Osteoblast (primary cell): Measurements from ENCODE around the gene CAMK2A. TPM values are rescaled to one million over a fixed set of nuclear protein-coding genes. Genes with fewer than 3 reads are reported as not detected.
A peak's percentile ranks its signal among the peaks of the same experiment; 100 is the strongest.

Experiments used
- DNase-seq: peaks from one replicate; pipeline ENCODE4 v3.0.0; 2011; ENCODE audit warnings: low spot score, mixed read lengths; ENCODE audit not compliant: insufficient read length; ENCODE audit errors: missing footprints
- H2AFZ ChIP-seq: 2 replicates; pipeline ENCODE4 v1.6.0; 2011; ENCODE audit warnings: mild to moderate bottlenecking, low read length
- H3K27ac ChIP-seq: 2 replicates; pipeline ENCODE4 v1.5.1; 2011; ENCODE audit warnings: mild to moderate bottlenecking, low read depth, low read length, moderate library complexity
- H3K27me3 ChIP-seq: 2 replicates; pipeline ENCODE4 v1.6.0; 2012; ENCODE audit warnings: mild to moderate bottlenecking, control low read depth, inconsistent platforms, low read length, moderate library complexity; ENCODE audit not compliant: insufficient read depth
- H3K36me3 ChIP-seq: 2 replicates; pipeline ENCODE4 v1.5.1; 2011; ENCODE audit warnings: mild to moderate bottlenecking, low read length, control low read depth, moderate library complexity; ENCODE audit not compliant: insufficient read depth
- H3K4me1 ChIP-seq: 2 replicates; pipeline ENCODE4 v1.5.1; 2011; ENCODE audit warnings: mild to moderate bottlenecking, low read length, control low read depth, moderate library complexity; ENCODE audit not compliant: insufficient read depth
- H3K4me2 ChIP-seq: 2 replicates; pipeline ENCODE4 v1.6.0; 2011; ENCODE audit warnings: mild to moderate bottlenecking, low read length; ENCODE audit not compliant: insufficient read depth
- H3K4me3 ChIP-seq: fragments of 200-600 bp; sonication (generic); 3 replicates; pipeline ENCODE4 v1.5.1; 2012; ENCODE audit warnings: mild to moderate bottlenecking, low read length, inconsistent platforms; ENCODE audit not compliant: insufficient read depth
- H3K79me2 ChIP-seq: 2 replicates; pipeline ENCODE4 v1.6.0; 2012; ENCODE audit warnings: mild to moderate bottlenecking, low read length, control low read depth, inconsistent platforms; ENCODE audit not compliant: insufficient read depth
- H3K9me3 ChIP-seq: 2 replicates; pipeline ENCODE4 v1.5.1; 2011; ENCODE audit warnings: low read depth, low read length, control low read depth
- H4K20me1 ChIP-seq: 2 replicates; pipeline ENCODE4 v1.6.0; 2012; ENCODE audit warnings: mild to moderate bottlenecking, low read length, control low read depth; ENCODE audit not compliant: insufficient read depth
- CTCF ChIP-seq: IDR thresholded peaks from 2 replicates; pipeline ENCODE4 v1.5.1; 2011; ENCODE audit warnings: mild to moderate bottlenecking, low read depth, low read length, moderate library complexity; ENCODE audit errors: extremely low read depth
- total RNA-seq: library from RNA; depleted of rRNA; stranded (reverse); fragments of >200 nt; gene quantifications from 2 replicates; pipeline ENCODE4 v1.2.3, GENCODE V29; 2012

The CAMK2A gene
- total RNA-seq, 1 donor, result 0.36 TPM

GRCh38 chr5:150279330-150280020 is 10.1 kb downstream of the CAMK2A start:
- Histone ChIP-seq H3K4me3 (no peak overlapping the region), H3K4me2 (no peak overlapping the region), H3K79me2 (no peaks in the 10 kb centered on the region), H3K27me3 (no peaks in the 10 kb centered on the region), H3K36me3 (no peaks in the 10 kb centered on the region), H3K4me1 (peaks cover 15% of the 10 kb centered on the region), H3K27ac (no peak overlapping the region), H2AFZ (no peak overlapping the region), H4K20me1 (no peaks in the 10 kb centered on the region), H3K9me3 (no peaks in the 10 kb centered on the region)
- DNase-seq, result peak; percentile 72
- no peak for TF ChIP-seq CTCF

GRCh38 chr5:150278916-150279315 is 10.7 kb downstream of the CAMK2A start:
- Histone ChIP-seq H4K20me1 (no peaks in the 10 kb centered on the region), H3K4me2 (no peak overlapping the region), H3K36me3 (no peaks in the 10 kb centered on the region), H3K27me3 (no peaks in the 10 kb centered on the region), H3K79me2 (no peaks in the 10 kb centered on the region), H3K4me3 (no peak overlapping the region), H2AFZ (peak overlapping the region; percentile 63), H3K9me3 (no peaks in the 10 kb centered on the region), H3K27ac (no peak overlapping the region), H3K4me1 (peaks cover 15% of the 10 kb centered on the region)
- no peak for TF ChIP-seq CTCF
- DNase-seq, result peak; percentile 97

GRCh38 chr5:150278046-150278730 is 11.4 kb downstream of the CAMK2A start:
- Histone ChIP-seq H3K27ac (peak overlapping the region; percentile 28), H3K4me1 (peaks cover 15% of the 10 kb centered on the region), H3K9me3 (no peaks in the 10 kb centered on the region), H3K79me2 (no peaks in the 10 kb centered on the region), H2AFZ (no peak overlapping the region), H3K4me3 (no peak overlapping the region), H3K27me3 (no peaks in the 10 kb centered on the region), H3K36me3 (no peaks in the 10 kb centered on the region), H3K4me2 (no peak overlapping the region), H4K20me1 (no peaks in the 10 kb centered on the region)
- no peak for TF ChIP-seq CTCF
- peak; percentile 93 for DNase-seq

GRCh38 chr5:150277043-150277442 is 12.5 kb downstream of the CAMK2A start:
- H3K36me3 ChIP-seq, result no peaks in the 10 kb centered on the region
- TF ChIP-seq CTCF, result no peak

More at GRCh38 chr5:150277043-150277442, 12.5 kb downstream of the CAMK2A start:
- Histone ChIP-seq H3K27ac (no peak overlapping the region), H2AFZ (no peak overlapping the region), H3K9me3 (no peaks in the 10 kb centered on the region), H4K20me1 (no peaks in the 10 kb centered on the region), H3K27me3 (no peaks in the 10 kb centered on the region), H3K4me3 (no peak overlapping the region), H3K79me2 (no peaks in the 10 kb centered on the region), H3K4me1 (peaks cover 15% of the 10 kb centered on the region), H3K4me2 (no peak overlapping the region)
- DNase-seq, result no peak
